ENCODE data around the gene MECP2.

Gene MECP2

DNA sequence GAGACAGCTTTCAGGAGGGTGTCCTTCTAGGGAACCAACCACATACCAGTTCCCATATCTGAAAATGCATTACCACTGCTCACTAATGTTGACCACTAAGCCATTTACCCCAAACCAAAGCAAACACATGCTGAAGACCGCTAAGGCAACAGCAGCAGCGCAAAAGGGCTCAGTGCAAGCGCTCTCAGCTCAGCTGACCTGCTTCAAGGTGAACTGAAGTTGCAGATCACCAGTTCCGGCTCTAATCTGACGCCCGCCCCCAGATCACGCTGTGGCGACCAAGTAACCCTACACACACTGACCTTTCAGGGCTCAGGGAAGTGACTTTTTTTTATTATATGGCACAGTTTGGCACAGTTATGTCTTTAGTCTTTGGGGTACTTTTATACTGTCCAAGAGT lies 5.8 kb downstream of the MECP2 start:
- Histone ChIP-seq H3K36me3 (ENCODE audit: control insufficient read depth in 1 of 2, insufficient read depth in 2 of 2, low read length in 2 of 2) (no peaks in the 10 kb centered on the region), H3K27me3 (ENCODE audit: control insufficient read depth in 1 of 2, insufficient read depth in 2 of 2, low read length in 2 of 2) (no peaks in the 10 kb centered on the region), H3K27ac (ENCODE audit: low read depth, low read length) (no peak overlapping the region), H3K9me3 (ENCODE audit: control insufficient read depth in 1 of 2, low read length in 2 of 2) (no peaks in the 10 kb centered on the region), H3K9ac (ENCODE audit: low read depth in 1 of 2, low read length in 2 of 2) (no peak overlapping the region), H3K4me1 (ENCODE audit: control insufficient read depth in 1 of 2, insufficient read depth in 2 of 2, low read length in 2 of 2) (peaks cover 27 to 37% of the 10 kb centered on the region in 2 donors), H3K4me3 (ENCODE audit: low read depth in 1 of 2, low read length in 2 of 2) (no peak overlapping the region)

DNA sequence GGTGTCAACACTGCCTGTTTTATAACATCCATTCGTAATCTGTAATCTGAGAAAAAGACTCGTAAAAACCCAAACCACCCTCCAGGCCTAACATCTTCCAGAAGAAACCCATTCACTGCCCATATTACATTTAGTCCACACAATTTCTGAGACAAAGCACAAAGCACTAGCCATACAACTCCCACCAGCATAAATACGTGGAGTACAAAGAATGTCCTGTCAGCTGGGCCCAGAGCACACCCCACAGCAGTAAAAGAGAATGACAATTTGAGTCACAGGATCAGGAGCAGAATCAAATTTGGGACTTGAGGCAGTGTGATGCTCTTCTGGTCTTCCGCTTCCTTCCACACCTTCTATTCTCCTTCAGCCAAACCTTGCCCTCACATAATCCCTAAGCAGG lies 6.8 kb downstream of the MECP2 start:
- Histone ChIP-seq H3K27me3 (ENCODE audit: control insufficient read depth in 1 of 2, insufficient read depth in 2 of 2, low read length in 2 of 2) (no peaks in the 10 kb centered on the region), H3K4me3 (ENCODE audit: low read depth in 1 of 2, low read length in 2 of 2) (no peak overlapping the region), H3K9ac (ENCODE audit: low read depth in 1 of 2, low read length in 2 of 2) (no peak overlapping the region), H3K4me1 (ENCODE audit: control insufficient read depth in 1 of 2, insufficient read depth in 2 of 2, low read length in 2 of 2) (peaks cover 22 to 31% of the 10 kb centered on the region in 2 donors), H3K9me3 (ENCODE audit: control insufficient read depth in 1 of 2, low read length in 2 of 2) (no peaks in the 10 kb centered on the region), H3K27ac (ENCODE audit: low read depth, low read length) (no peak overlapping the region), H3K36me3 (ENCODE audit: control insufficient read depth in 1 of 2, insufficient read depth in 2 of 2, low read length in 2 of 2) (no peaks in the 10 kb centered on the region)

DNA sequence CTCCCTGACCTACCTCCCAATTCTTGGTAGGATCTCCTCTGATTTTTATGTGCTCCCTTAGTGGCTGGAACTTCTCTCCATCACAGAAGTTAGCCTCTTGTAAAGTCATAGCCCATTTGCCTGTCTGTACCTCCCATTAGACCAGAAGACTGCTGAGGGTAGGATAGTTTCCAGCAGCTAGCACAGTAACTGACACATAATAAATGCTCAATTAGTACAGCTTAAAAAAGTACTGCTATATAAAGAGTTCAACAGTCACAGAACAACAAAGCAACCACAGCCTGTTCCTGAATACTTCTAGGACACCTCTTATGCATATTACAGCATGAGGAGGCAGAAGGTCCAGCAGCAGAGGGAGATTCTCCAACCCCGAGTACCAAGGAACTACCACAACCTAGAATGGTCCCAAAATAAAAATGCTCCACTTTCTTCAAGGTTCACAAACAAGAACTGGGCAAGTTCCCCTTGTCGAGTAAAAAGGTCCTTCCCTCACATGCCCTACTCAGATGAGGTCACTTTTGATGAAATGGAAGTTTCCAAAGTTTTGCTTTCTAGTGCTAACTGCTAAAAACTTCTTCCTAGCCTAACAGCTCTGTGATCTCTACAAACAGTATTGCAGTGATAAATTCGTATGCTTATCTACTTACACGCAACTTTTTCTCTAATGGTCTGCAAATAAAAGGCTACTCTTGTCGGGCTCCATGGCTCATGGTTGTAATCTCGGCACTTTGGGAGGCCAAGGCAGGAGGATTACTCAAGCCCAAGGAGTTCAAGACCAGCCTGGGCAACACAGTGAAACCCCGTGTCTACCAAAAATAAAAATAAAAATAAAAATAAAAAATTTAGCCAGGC lies 12.8 kb downstream of the MECP2 start:
- peaks cover 0 to 5% of the 10 kb centered on the region in 2 donors for H3K4me1 ChIP-seq (ENCODE audit: control insufficient read depth in 1 of 2, insufficient read depth in 2 of 2, low read length in 2 of 2)
- no peak overlapping the region for H3K4me3 ChIP-seq (ENCODE audit: low read depth in 1 of 2, low read length in 2 of 2)
- H3K9me3 ChIP-seq (ENCODE audit: control insufficient read depth in 1 of 2, low read length in 2 of 2), result no peaks in the 10 kb centered on the region
- H3K27me3 ChIP-seq (ENCODE audit: control insufficient read depth in 1 of 2, insufficient read depth in 2 of 2, low read length in 2 of 2), result no peaks in the 10 kb centered on the region
- H3K36me3 ChIP-seq (ENCODE audit: control insufficient read depth in 1 of 2, insufficient read depth in 2 of 2, low read length in 2 of 2), result peaks cover 0 to 5% of the 10 kb centered on the region in 2 donors
- no peak overlapping the region for H3K9ac ChIP-seq (ENCODE audit: low read depth in 1 of 2, low read length in 2 of 2)
- H3K27ac ChIP-seq (ENCODE audit: low read depth, low read length), result no peak overlapping the region

DNA sequence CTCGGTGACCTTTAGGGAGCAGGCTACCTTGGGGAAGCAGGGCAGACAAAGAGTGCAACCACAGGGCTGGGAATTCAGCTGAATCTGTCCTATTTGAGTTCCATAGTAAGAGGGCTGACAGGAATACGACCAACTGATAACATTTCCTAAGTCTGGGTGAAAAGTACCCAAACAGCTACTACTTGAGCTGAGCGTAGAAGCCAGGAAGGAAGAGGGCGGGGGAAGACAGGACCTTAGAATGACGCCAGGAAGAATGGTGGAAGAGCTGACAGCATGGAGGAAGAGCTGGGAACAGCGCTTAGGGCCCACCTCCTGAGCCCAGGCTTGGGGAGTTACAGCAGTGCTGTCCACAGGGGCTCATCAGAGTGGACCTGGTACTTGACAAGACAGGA lies 14.4 kb downstream of the MECP2 start:
- Histone ChIP-seq H3K4me3 (ENCODE audit: low read depth in 1 of 2, low read length in 2 of 2) (no peak overlapping the region), H3K36me3 (ENCODE audit: control insufficient read depth in 1 of 2, insufficient read depth in 2 of 2, low read length in 2 of 2) (peaks cover 0 to 7% of the 10 kb centered on the region in 2 donors), H3K9me3 (ENCODE audit: control insufficient read depth in 1 of 2, low read length in 2 of 2) (no peaks in the 10 kb centered on the region), H3K27ac (ENCODE audit: low read depth, low read length) (no peak overlapping the region), H3K4me1 (ENCODE audit: control insufficient read depth in 1 of 2, insufficient read depth in 2 of 2, low read length in 2 of 2) (peaks cover 0 to 5% of the 10 kb centered on the region in 2 donors), H3K9ac (ENCODE audit: low read depth in 1 of 2, low read length in 2 of 2) (no peak overlapping the region), H3K27me3 (ENCODE audit: control insufficient read depth in 1 of 2, insufficient read depth in 2 of 2, low read length in 2 of 2) (no peaks in the 10 kb centered on the region)

DNA sequence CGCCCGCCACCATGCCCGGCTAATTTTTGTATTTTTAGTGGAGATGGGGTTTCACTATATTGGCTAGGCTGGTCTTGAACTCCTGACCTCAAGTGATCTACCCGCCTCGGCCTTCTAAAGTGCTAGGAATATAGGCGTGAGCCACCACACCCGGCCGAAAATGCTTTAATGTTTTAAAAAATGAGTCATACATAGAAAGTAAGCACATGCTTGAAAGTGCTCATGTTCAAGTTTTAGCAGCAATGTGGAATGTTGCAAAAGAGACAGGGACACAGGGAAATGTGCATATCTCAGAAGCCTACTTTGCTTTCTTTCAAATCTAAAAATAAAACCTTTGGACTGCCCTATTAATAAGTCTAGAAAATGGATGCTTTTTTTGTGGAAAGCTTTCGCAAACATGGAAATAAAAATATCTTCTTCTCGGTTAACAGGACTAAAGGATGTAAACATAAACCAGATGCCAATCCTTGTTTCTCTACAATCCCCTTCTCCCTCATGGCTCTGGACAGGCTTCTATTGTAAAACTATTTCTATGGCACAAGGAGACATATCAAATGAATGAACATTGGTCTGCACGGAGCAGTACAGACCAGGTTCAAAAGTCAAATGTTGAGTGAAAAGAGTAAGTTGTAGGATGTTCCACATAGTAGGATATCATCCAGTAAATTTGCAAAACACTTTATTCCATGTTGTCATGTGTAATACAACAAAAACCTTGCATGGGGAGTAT lies 15.0 kb downstream of the MECP2 start:
- H3K9me3 ChIP-seq (ENCODE audit: control insufficient read depth in 1 of 2, low read length in 2 of 2), result no peaks in the 10 kb centered on the region
- H3K27ac ChIP-seq (ENCODE audit: low read depth, low read length), result no peak overlapping the region
- no peak overlapping the region for H3K4me3 ChIP-seq (ENCODE audit: low read depth in 1 of 2, low read length in 2 of 2)
- H3K36me3 ChIP-seq (ENCODE audit: control insufficient read depth in 1 of 2, insufficient read depth in 2 of 2, low read length in 2 of 2), result peaks cover 0 to 7% of the 10 kb centered on the region in 2 donors
- H3K9ac ChIP-seq (ENCODE audit: low read depth in 1 of 2, low read length in 2 of 2), result no peak overlapping the region
- H3K4me1 ChIP-seq (ENCODE audit: control insufficient read depth in 1 of 2, insufficient read depth in 2 of 2, low read length in 2 of 2), result peaks cover 0 to 5% of the 10 kb centered on the region in 2 donors
- H3K27me3 ChIP-seq (ENCODE audit: control insufficient read depth in 1 of 2, insufficient read depth in 2 of 2, low read length in 2 of 2), result no peaks in the 10 kb centered on the region

DNA sequence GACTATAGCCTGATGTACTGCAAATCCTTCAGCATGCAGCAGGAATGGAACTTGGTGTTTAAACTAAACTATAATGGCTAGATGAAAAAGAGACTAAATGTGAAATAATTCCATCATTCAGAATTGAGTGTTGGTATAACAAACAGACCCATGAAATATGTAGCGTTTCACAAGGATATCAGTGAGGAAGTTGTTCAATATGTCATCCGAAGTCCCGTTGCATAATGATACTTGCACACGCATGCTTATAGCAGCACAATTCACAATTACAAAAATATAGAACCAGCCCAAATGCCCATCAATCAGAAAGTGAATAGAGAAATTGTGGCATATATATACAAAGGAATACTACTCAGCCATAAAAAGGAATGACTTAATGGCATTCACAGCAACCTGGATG lies 20.4 kb downstream of the MECP2 start:
- Histone ChIP-seq H3K27ac (ENCODE audit: low read depth, low read length) (no peak overlapping the region), H3K4me3 (ENCODE audit: low read depth in 1 of 2, low read length in 2 of 2) (no peak overlapping the region), H3K36me3 (ENCODE audit: control insufficient read depth in 1 of 2, insufficient read depth in 2 of 2, low read length in 2 of 2) (peaks cover 0 to 8% of the 10 kb centered on the region in 2 donors), H3K27me3 (ENCODE audit: control insufficient read depth in 1 of 2, insufficient read depth in 2 of 2, low read length in 2 of 2) (no peaks in the 10 kb centered on the region), H3K9me3 (ENCODE audit: control insufficient read depth in 1 of 2, low read length in 2 of 2) (no peaks in the 10 kb centered on the region), H3K4me1 (ENCODE audit: control insufficient read depth in 1 of 2, insufficient read depth in 2 of 2, low read length in 2 of 2) (peaks cover 0 to 3% of the 10 kb centered on the region in 2 donors), H3K9ac (ENCODE audit: low read depth in 1 of 2, low read length in 2 of 2) (no peak overlapping the region)

DNA sequence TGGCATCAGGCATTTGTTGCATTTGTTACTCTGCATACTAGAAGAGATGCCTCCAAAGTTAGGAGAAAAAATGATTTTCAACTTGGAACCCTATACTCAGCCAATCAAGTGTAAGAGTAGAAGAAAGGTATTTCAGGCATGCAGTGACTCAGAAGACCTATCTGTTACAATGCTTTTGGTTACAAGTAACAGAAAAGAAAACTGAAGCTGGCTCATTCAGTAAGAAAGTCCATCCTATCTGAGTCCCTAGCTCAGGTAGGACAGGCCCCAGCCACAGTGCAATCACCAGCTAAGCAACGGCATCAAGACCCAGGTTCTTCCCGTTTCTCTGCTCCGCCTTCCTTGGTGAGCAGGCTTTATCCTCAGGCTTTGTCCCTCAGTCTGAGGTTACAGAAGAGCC lies 23.3 kb downstream of the MECP2 start:
- H3K4me1 ChIP-seq (ENCODE audit: control insufficient read depth in 1 of 2, insufficient read depth in 2 of 2, low read length in 2 of 2), result peaks cover 0 to 3% of the 10 kb centered on the region in 2 donors
- H3K27ac ChIP-seq (ENCODE audit: low read depth, low read length), result no peak overlapping the region

DNA sequence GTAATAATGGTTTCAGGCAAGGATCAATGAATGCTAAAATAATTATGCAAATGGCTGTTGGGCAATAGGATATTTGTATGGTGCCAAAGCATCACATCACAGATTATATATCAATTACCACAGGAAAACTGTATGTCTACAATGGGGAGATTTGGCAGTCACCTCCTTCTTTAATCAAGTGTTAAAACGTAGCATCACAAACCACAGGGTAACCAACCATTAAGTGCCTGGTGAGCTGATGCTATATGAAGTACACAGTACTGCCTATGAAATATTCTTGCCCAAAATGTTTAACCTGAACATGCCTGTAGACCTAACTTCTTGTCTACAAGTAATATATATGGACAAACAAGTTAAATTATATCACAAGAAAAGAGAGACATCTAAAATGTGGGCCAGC lies 25.3 kb downstream of the MECP2 start:
- Histone ChIP-seq H3K36me3 (ENCODE audit: control insufficient read depth in 1 of 2, insufficient read depth in 2 of 2, low read length in 2 of 2) (peaks cover 0 to 5% of the 10 kb centered on the region in 2 donors), H3K27me3 (ENCODE audit: control insufficient read depth in 1 of 2, insufficient read depth in 2 of 2, low read length in 2 of 2) (no peaks in the 10 kb centered on the region), H3K9me3 (ENCODE audit: control insufficient read depth in 1 of 2, low read length in 2 of 2) (no peaks in the 10 kb centered on the region), H3K9ac (ENCODE audit: low read depth in 1 of 2, low read length in 2 of 2) (no peak overlapping the region), H3K4me1 (ENCODE audit: control insufficient read depth in 1 of 2, insufficient read depth in 2 of 2, low read length in 2 of 2) (peaks cover 0 to 3% of the 10 kb centered on the region in 2 donors), H3K4me3 (ENCODE audit: low read depth in 1 of 2, low read length in 2 of 2) (no peak overlapping the region), H3K27ac (ENCODE audit: low read depth, low read length) (no peak overlapping the region)

More for the DNA sequence above, 23.3 kb downstream of the MECP2 start:
- H3K27me3 ChIP-seq (ENCODE audit: control insufficient read depth in 1 of 2, insufficient read depth in 2 of 2, low read length in 2 of 2), result no peaks in the 10 kb centered on the region
- H3K9ac ChIP-seq (ENCODE audit: low read depth in 1 of 2, low read length in 2 of 2), result no peak overlapping the region
- no peaks in the 10 kb centered on the region for H3K9me3 ChIP-seq (ENCODE audit: control insufficient read depth in 1 of 2, low read length in 2 of 2)
- H3K36me3 ChIP-seq (ENCODE audit: control insufficient read depth in 1 of 2, insufficient read depth in 2 of 2, low read length in 2 of 2), result peaks cover 0 to 7% of the 10 kb centered on the region in 2 donors
- no peak overlapping the region for H3K4me3 ChIP-seq (ENCODE audit: low read depth in 1 of 2, low read length in 2 of 2)

DNA sequence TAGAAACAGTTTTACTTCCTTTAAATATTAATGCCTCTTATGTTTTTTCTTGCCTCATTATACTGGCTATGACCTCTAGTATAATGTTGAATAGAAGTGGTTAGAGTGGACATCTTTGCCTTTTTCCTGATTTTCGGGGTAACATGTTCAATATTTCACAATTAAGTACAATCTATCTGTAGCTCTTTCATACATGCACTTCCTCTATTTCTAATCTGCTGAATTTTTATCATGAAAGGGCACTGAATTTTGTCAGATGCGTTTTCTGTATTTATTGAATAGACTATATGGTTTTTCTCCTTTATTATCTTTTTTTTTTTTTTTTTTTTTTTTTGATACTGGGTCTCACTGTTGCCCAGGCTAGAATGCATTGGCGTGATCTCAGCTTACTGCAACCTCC lies 29.0 kb downstream of the MECP2 start:
- Histone ChIP-seq H3K36me3 (ENCODE audit: control insufficient read depth in 1 of 2, insufficient read depth in 2 of 2, low read length in 2 of 2) (no peaks in the 10 kb centered on the region), H3K9ac (ENCODE audit: low read depth in 1 of 2, low read length in 2 of 2) (no peak overlapping the region), H3K4me1 (ENCODE audit: control insufficient read depth in 1 of 2, insufficient read depth in 2 of 2, low read length in 2 of 2) (no peaks in the 10 kb centered on the region), H3K27ac (ENCODE audit: low read depth, low read length) (no peak overlapping the region), H3K4me3 (ENCODE audit: low read depth in 1 of 2, low read length in 2 of 2) (no peak overlapping the region), H3K9me3 (ENCODE audit: control insufficient read depth in 1 of 2, low read length in 2 of 2) (no peaks in the 10 kb centered on the region), H3K27me3 (ENCODE audit: control insufficient read depth in 1 of 2, insufficient read depth in 2 of 2, low read length in 2 of 2) (no peaks in the 10 kb centered on the region)

Data from duodenal mucosa (tissue), 2 donors.